GM21367 (cell line): ENCODE measurements around the gene THUMPD1.
"Not testable (repeated sequence)": the region's sequence is repeated elsewhere in the genome, so short reads cannot be mapped to it uniquely, and the experiment has no call there.

Experiments
- ATAC-seq: cut with Tn5 transposase; IDR thresholded peaks from one replicate; pipeline ENCODE4 v1.9.1; 2021; ENCODE audit not compliant: unreplicated experiment

THUMPD1 gene

GRCh38 chr16:20749474-20749873, 7.9 kb upstream of the THUMPD1 start:
- ATAC-seq = no peak

- ATAC-seq = no peak
Observed at GRCh38 chr16:20747030-20747816, 5.6 kb upstream of the THUMPD1 start.

DNA sequence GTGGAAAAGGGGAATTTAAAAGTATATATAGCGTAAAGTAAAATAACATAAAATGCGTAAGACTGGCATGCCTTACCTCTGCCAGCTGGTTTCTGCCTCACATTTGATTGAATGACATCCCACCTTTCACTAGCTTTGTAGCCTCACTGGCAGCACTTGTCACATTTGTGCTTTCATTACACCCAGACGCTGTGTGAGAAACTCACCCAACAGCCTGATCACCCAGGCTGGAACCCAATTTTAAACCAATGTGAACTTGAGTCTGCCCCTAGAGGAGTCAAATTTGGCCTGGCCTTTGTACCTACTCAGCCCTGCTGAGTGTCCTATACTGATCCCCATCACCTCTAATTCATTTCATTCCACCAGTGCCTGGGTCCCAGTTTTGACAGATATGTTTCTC, 4.8 kb upstream of the THUMPD1 start:
- no peak for ATAC-seq

DNA sequence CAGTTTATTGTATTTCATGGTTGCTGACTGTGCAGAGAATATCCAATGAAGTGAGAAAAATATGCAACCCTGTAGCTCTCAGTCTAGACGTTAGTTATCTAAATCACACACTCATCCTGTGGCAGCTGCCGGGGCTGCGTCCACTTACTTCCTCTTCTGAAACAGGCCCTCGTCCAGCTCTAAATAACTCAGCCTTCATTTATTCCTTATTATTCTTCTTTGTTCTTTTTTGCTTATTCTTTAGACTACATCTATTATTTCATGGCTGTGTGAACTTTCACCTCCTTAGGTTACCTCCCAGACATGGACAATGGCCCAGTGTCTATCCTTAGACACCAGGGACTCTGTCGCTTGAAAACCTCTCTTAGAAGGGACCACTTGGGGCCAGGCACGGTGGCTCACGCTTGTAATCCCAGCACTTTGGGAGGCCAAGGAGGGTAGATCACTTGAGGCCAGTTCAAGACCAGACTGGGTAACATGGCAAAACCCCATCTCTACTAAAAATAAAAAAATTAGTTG, 3.4 kb upstream of the THUMPD1 start:
- no peak for ATAC-seq

DNA sequence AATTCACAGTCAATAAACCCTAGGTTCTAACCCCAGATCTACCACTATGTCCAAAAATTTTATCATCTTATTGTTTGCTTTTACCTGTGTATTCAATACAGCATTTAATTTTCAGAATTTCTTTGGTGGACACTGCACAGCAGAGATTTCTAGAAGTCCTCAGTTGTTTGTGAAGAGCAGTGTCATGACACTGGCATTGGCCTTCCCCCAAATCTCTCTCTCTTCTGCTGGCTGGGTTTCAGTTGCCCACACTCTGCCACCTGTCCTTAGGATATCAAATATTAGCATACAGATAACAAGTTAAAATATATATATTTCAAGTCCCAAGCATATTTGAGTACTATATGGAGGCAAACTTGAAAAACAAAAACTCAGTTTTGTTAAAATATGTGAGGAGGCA, 2.0 kb upstream of the THUMPD1 start:
- ATAC-seq = no peak

- peak; percentile 68 for ATAC-seq
Observed at GRCh38 chr16:20740901-20741521, 607 bp downstream of the THUMPD1 start.

DNA sequence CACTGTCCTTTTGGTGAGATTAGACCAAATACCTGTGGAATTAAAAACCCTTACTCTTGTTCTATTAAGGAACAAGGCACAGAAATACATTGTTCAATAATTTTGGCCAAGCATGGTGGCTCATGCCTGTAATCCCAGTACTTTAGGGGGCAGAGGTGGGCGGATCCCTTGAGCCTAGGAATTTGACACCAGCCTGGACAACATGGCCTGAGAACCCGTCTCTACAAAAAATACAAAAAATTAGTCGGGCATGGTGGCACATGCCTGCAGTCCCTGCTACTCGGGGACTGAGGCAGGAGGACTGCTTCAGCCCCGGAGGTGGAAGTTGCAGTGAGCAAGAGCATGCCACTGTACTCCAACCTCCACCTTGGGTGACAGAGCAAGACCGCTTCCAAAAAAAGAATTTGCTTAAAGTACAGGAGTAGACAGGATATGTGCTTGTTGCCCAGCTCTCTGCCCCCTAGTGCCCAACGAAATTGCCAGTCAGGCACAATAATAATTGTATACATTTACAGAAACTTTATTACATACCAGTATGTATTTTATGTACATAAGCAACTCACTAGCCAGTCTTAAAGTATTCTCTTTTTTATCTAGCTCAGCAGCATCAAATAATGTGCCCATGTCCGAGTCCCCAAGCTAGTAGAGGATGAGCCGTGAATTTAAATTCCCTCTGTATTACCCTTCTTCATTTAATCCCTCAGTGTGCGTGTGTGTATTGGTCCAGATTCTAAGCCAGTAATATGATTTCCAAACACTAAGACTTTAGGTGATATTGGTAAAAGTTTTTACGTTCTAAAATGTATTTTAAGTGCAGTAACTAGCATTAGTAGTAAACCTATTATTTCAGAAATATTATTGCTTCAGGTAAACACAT, 1.4 kb downstream of the THUMPD1 start:
- ATAC-seq = no peak

DNA sequence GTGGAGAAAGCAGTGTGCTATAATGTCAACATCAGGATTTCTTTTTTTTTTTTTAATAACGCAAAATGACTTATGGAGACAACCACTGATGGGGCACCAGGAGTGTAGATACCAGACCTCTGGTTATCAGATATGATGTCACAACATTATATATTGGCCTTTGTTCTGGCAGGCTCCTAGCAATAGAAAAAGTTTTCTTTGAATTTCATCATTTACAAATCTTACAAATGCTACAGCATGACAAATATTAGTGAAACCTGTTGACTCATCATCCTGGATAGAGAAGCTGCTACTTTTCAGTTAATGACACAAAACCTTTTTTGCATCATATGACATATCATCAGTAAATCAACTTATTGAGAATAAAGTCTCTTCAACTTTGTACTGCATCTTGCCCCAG, 6.1 kb downstream of the THUMPD1 start:
- no peak for ATAC-seq

DNA sequence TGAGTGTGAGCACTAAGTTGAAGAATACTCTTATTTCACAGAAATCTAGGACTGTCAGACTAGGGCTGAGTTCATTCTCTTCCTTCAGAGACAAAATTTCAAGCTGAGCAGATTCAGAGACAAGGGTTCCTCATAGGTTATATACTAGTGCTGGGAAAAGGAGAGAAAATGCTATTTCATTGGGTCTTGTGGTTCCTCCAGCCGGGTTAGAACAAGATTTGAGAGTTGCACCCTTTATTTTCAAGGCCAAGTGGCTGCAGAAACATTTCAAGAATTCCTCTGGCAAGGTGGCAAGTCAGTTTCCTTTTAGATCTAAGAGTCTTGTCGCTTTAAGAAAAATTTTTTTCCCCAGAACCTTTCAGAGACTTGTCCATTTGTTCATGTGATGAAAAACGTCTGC, 6.8 kb downstream of the THUMPD1 start:
- ATAC-seq = no peak

- ATAC-seq = no peak
Observed at GRCh38 chr16:20734056-20734455, 7.6 kb downstream of the THUMPD1 start.

DNA sequence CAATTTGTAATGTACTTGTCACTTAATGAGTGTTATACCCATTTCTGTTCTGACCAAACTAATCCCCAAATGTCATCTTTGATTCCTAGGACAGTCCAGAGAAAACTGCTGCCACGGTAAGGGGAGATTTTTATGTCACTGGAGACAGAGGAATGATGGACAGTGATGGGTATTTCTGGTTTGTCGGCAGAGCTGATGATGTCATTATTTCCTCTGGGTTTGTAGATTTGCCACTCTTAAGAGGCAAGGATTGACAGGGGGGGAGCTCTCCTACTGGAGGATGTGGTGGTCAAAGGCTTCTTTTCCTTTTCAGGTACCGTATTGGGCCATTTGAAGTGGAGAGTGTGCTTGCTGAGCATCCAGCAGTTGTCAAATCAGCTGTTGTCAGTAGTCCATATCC, 12.5 kb downstream of the THUMPD1 start:
- ATAC-seq = no peak

GRCh38 chr16:20727181-20727580, 14.4 kb downstream of the THUMPD1 start:
- ATAC-seq = no peak

GRCh38 chr16:20726661-20727060, 15.0 kb downstream of the THUMPD1 start:
- no peak for ATAC-seq

DNA sequence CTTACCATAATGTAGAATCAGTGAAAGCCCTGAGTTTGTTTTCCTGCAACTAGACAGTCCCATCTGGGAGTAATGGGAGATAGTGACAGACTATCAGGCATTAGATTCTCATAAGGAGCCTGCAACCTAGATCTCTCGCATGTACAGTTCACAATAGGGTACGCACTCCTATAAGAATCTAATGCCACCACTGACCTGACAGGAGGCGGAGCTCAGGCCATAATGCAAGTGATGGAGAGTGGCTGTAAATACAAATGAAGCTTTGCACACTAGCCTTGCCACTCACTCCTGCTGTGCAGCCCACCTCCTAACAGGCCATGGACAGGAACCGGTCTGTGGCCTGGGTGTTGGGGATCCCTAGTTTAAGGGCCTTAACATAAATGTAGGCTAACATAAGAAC, 21.4 kb downstream of the THUMPD1 start:
- ATAC-seq = no peak

GRCh38 chr16:20717718-20718117, 23.9 kb downstream of the THUMPD1 start:
- ATAC-seq = not testable (repeated sequence)

DNA sequence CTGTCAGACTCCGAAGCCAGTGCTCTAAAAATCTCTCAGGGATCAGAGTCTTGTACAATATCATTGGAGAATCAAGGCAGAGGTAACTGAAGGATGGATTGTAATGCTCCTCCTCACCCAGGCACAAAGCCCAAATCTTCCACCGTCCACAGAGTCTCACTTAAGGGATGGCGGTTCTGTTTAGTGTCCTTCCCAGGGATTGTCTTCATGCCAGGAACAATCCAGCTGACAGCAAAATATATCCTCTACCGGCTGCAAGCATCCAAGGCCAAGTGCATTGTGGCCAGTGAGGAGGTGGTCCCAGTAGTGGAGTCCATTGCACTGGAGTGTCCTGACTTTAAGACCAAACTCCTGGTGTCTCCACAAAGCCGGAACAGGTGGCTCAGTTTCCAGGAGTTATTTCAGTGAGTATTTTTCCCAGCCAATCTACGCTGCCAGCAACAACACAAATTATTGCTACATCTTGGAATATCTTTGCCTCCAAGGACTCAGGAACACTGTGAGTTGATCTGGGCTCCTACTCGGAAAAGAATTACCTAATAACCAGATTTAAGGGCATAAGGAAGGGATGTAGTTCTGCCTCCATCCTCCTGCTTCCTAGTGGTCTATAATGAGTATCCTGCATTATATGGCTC, 30.2 kb downstream of the THUMPD1 start:
- no peak for ATAC-seq

DNA sequence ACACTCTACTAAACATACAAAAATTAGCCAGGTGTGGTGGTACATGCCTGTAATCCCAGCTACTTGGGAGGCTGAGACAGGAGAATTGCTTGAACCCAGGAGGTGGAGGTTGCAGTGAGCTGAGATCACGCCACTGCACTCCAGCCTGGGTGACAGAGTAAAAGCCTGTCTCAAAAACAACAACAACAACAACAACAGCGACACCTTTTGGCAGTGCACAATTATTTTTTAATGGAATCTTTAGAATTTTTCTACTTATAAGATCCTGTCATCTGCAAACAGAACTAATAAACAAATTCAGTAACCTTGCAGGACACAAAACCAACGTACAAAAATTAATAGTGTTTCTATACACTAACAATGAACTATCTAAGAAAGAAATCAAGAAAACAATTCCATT, 33.5 kb downstream of the THUMPD1 start:
- not testable (repeated sequence) for ATAC-seq

- ATAC-seq = no peak
Observed at GRCh38 chr16:20707461-20707860, 34.2 kb downstream of the THUMPD1 start.

DNA sequence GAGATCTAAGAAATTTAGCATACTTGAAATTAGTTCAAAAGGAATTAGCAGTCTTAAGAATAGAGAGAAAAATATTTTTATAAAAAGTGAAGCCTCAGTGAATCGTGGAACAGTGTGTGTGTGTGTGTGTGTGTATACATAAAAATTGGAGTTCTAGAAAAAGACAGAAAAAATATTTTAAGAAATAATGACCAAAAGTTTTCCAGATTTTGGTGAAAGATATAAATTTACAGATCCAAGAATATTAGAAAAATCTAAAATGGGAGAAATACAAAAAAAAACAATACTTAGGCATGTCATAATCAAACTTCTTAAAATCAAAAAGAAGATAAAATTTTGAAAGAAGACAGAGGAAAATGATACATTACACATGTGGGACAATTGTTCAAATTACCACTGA, 35.6 kb downstream of the THUMPD1 start:
- not testable (repeated sequence) for ATAC-seq

- no peak for ATAC-seq
Observed at GRCh38 chr16:20704281-20704680, 37.3 kb downstream of the THUMPD1 start.

DNA sequence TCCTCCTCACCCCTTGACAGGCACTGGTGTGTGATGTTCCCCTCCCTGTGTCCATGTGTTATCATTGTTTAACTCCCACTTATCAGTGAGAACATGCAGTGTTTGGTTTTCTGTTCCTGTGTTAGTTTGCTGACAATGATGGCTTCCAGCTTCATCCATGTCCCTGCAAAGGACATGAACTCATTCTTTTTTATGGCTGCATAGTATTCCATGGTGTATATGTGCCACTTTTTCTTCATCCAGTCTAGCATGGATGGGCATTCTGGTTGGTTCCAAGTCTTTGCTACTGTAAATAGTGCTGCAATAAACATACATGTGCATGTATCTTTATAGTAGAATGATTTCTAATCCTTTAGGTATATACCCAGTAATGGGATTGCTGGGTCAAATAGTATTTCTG, 39.9 kb downstream of the THUMPD1 start:
- not testable (repeated sequence) for ATAC-seq
